H1 (cell line): ENCODE measurements around the gene TMEM273.

ENCODE experiments used
- CBX8 ChIP-seq: fragments of 300-800, 300-1000 bp; sonication (generic); IDR thresholded peaks from 2 replicates; pipeline ENCODE4 v1.7.1; 2016; ENCODE audit warnings: low read depth, low read length, borderline replicate concordance
- CHD1 ChIP-seq: IDR thresholded peaks from 2 replicates; pipeline ENCODE4 v1.6.1; 2012; ENCODE audit warnings: low read depth, low read length, improper control_type of control experiment
- CHD2 ChIP-seq: IDR thresholded peaks from 2 replicates; pipeline ENCODE4 v1.6.1; 2012; ENCODE audit warnings: low read length, improper control_type of control experiment
- CTCF ChIP-seq, 3 experiments: IDR thresholded peaks; 1 replicate in 2 of 3; 2 replicates in 1 of 3; pipeline versions ENCODE4 v1.5.1 to v1.6.1; 2011; ENCODE audit warnings: low read length in 3 of 3, mild to moderate bottlenecking in 3 of 3, inconsistent platforms in 2 of 3, low read depth in 1 of 3, moderate library complexity in 1 of 3; ENCODE audit not compliant: insufficient read depth in 1 of 3; ENCODE audit errors: control extremely low read depth in 1 of 3
- GTF2F1 ChIP-seq: IDR thresholded peaks from 2 replicates; pipeline ENCODE4 v1.6.1; 2012; ENCODE audit warnings: low read depth, low read length, improper control_type of control experiment, borderline replicate concordance
- KDM5A ChIP-seq: fragments of 200-600 bp; IDR thresholded peaks from 2 replicates; pipeline ENCODE4 v1.7.1; 2012; ENCODE audit warnings: mild to moderate bottlenecking, low read length, inconsistent platforms, mixed read lengths
- RBBP5 ChIP-seq: IDR thresholded peaks from 2 replicates; pipeline ENCODE4 v1.7.1; 2012; ENCODE audit warnings: low read depth, mild to moderate bottlenecking, inconsistent platforms, low read length, moderate library complexity, borderline replicate concordance
- SIN3A ChIP-seq, 2 experiments: IDR thresholded peaks in 1 of 2; conservative IDR thresholded peaks in 1 of 2; 2 replicates each; pipeline ENCODE4 v1.6.1; 2011 to 2012; ENCODE audit warnings: low read length in 2 of 2, improper control_type of control experiment in 1 of 2, low read depth in 1 of 2, mild to moderate bottlenecking in 1 of 2
- SUZ12 ChIP-seq: fragments of 200-600 bp; sonication (generic); IDR thresholded peaks from 2 replicates; pipeline ENCODE4 v1.6.1; 2012; ENCODE audit warnings: mild to moderate bottlenecking, inconsistent platforms, low read length, moderate library complexity, mixed read lengths
- USF2 ChIP-seq: IDR thresholded peaks from 2 replicates; pipeline ENCODE4 v1.6.1; 2011; ENCODE audit warnings: low read length, improper control_type of control experiment

- TF ChIP-seq CHD1, result no peak
- TF ChIP-seq CHD2, result no peak
- TF ChIP-seq CTCF (IDR thresholded peaks at IDR 0.05; ENCODE audit: control extremely low read depth in 1 of 3, insufficient read depth in 1 of 3, low read depth in 1 of 3, low read length in 3 of 3), result no peak
- TF ChIP-seq CBX8, result no peak
- no peak for TF ChIP-seq SIN3A (conservative IDR thresholded peaks at IDR 0.05 in 1 of 2, IDR thresholded peaks at IDR 0.05 in 1 of 2; ENCODE audit: low read depth in 1 of 2, low read length in 2 of 2)
- TF ChIP-seq RBBP5, result no peak
- no peak for TF ChIP-seq SUZ12
- TF ChIP-seq USF2, result no peak
- no peak for TF ChIP-seq KDM5A
- TF ChIP-seq GTF2F1, result no peak
Observed at GRCh38 chr10:49131507-49132361, 56.5 kb downstream of the TMEM273 start.
